A673 (cell line): ENCODE data around the gene PRPSAP2.

Source experiments
- CTCF ChIP-seq: fragments of 300-800, 200-600 bp; sonication (generic); conservative IDR thresholded peaks from 2 replicates; pipeline ENCODE4 v1.5.1; 2017; ENCODE audit warnings: low read depth, mild to moderate bottlenecking, antibody characterized with exemption, low read length, moderate library complexity, mixed read lengths
- EZH2 ChIP-seq: fragments of 200-600 bp; sonication (generic); IDR thresholded peaks from 2 replicates; pipeline ENCODE4 v1.6.1; 2017; ENCODE audit warnings: borderline replicate concordance, low read depth, mild to moderate bottlenecking, mixed read lengths, antibody characterized with exemption, low read length; ENCODE audit not compliant: poor library complexity, severe bottlenecking

GRCh38 chr17:18955009-18955408 lies 97.1 kb downstream of the PRPSAP2 start:
- no peak for TF ChIP-seq EZH2
- no peak for TF ChIP-seq CTCF
